ENCODE data around the gene OGFOD2.

The OGFOD2 gene

DNA sequence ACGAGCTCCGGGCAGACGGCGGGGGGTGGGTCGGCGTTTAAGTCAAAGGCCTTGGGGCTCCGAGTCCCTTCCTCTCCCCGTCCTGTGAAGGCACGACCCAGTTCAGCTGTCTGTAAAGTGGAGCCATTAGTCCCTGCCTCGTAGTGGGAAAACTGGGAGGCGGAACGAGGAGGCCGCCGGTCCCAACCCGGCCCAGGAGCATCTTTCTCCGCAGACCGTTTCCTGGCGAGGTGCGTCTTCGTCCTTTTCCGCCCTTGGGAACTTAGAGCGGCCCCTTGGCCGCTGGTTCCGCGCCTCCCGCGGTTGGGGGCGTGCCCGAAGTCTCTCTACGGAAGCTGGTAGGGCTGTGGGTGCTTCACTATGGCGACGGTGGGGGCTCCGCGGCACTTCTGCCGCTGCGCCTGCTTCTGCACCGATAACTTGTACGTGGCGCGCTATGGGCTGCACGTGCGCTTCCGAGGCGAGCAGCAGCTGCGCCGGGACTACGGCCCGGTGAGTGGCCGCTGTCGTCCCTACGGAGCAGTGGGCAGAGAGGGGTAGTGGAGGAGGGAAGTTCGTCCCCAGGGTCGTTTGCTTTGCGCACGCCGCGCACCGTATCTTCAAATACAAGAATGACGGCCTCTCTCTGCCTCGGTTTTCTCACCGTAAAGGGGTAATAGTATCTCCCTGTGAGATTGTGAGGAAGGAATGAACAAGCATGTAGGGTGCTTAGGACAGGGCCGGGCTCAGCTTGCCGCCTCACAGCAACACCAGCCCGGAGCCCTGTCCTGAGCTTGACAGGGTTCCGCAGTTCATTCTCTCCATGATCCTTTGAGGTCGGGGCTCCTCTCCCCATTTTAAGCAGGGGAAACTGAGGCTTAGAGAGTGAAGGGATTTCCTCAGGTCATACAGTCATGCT is at the start of gene OGFOD2:
Gene OGFOD2, plus strand, starts transcription at position 353 of the 898 bp plus-strand sequence. Its CDS starts 8 bp downstream, at position 361.
- peak; percentile 93 for DNase-seq (ENCODE audit: low spot score)
- in situ Hi-C loops (cut with MboI; ENCODE audit: low pct_unique_long_range_greater_than_20kb, low sequenced_read_pairs, unreplicated experiment): loop anchor here (25.0 kb wide), 1 partner anchor 338 kb away; no protein-coding TSS in a partner anchor
- TF ChIP-seq, protein P1, sequence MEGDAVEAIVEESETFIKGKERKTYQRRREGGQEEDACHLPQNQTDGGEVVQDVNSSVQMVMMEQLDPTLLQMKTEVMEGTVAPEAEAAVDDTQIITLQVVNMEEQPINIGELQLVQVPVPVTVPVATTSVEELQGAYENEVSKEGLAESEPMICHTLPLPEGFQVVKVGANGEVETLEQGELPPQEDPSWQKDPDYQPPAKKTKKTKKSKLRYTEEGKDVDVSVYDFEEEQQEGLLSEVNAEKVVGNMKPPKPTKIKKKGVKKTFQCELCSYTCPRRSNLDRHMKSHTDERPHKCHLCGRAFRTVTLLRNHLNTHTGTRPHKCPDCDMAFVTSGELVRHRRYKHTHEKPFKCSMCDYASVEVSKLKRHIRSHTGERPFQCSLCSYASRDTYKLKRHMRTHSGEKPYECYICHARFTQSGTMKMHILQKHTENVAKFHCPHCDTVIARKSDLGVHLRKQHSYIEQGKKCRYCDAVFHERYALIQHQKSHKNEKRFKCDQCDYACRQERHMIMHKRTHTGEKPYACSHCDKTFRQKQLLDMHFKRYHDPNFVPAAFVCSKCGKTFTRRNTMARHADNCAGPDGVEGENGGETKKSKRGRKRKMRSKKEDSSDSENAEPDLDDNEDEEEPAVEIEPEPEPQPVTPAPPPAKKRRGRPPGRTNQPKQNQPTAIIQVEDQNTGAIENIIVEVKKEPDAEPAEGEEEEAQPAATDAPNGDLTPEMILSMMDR (IDR thresholded peaks at IDR 0.05; ENCODE audit: extremely low read depth, insufficient read depth, missing control alignments): no peak

DNA sequence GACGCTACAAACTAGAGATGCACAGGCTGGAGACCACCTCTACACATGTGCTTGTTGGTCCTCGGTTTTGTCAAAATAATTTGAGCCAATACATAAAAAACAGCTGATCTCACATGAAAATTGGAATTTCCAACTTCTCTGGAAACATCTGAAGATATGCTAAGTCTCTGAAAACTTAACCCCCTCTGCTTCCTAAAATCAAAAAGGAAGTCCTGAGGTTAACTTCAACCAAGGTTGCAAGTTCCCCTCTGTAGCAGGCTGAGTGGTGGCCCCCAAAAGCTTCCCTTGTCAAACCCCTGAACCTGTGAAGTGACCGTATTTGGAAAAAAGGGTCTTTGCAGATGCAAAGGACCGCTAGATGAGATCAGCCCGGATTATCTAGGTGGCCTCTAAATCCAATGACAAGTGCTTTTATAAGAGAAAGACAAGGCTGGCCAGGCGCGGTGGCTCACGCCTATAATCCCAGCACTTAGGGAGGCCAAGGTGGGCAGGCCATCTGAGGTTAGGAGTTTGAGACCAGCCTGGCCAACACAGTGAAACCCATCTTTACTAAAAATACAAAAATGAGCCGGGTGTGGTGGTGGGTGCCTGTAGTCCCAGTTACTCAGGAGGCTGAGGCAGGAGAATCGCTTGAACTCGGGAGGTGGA is 47.2 kb upstream of the OGFOD2 start:
- TF ChIP-seq, protein P1 (IDR thresholded peaks at IDR 0.05; ENCODE audit: extremely low read depth, insufficient read depth, missing control alignments): no peak
- in situ Hi-C loops (cut with MboI; ENCODE audit: low pct_unique_long_range_greater_than_20kb, low sequenced_read_pairs, unreplicated experiment): no loop called here
- no peak for DNase-seq (ENCODE audit: low spot score)

DNA sequence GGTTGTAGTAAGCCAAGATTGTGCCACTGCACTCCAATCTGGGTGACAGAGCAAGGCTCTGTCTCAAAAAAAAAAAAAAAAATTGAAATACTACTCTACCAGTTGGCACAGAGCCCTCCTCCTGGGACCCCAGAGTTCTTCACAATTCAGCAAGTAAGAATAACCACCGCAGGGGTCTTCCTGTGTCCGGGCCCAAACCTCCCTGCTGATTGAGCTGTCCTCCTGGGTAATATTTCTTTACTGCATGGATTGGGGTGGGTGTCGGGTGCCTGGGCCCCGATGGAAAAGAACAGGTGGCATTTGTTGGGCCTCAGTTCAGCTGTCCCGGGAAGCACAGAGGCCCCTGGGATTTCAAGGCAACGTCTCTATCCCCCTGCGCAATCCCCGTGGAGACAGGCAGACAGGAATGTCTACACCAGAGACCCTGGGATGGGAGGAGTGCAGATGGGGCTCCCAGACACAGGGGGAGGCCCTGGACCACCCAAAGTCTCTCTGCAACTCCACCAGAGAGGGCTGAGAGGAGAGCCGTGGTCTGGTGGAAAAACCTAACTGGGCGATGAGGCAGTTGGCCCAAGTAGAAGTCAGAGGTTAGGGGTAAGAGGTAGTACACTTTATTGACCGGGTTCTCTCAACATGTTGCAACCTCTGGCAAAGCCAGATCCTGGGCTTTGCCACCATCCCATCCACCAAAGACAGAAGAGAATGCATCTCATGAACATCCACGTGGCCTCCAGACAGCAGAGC is 46.5 kb upstream of the OGFOD2 start:
- in situ Hi-C loops (cut with MboI; ENCODE audit: low pct_unique_long_range_greater_than_20kb, low sequenced_read_pairs, unreplicated experiment): no loop called here
- TF ChIP-seq, protein P1 (IDR thresholded peaks at IDR 0.05; ENCODE audit: extremely low read depth, insufficient read depth, missing control alignments): no peak
- no peak for DNase-seq (ENCODE audit: low spot score)

DNA sequence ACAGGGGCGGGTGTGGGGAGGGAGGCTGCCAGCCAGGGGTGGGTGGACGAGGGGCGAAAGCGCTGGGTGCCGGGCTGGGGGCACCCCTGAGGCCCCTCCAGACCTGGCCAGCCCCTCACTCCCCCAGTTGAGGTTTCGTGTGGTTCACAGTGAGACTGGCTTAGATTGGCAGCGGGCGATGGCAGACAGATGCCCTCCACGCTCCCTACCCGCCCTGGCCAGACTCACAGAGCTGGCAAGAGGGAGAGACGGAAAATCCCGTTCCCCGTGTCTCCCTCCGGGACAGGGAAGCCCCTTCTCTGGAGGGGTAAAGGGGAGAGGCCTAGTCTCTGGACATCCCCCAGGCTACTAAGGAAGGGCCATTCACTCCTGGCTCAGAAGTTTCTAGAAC is 45.9 kb upstream of the OGFOD2 start:
- in situ Hi-C loops (cut with MboI; ENCODE audit: low pct_unique_long_range_greater_than_20kb, low sequenced_read_pairs, unreplicated experiment): no loop called here
- no peak for DNase-seq (ENCODE audit: low spot score)
- TF ChIP-seq, protein P1 (IDR thresholded peaks at IDR 0.05; ENCODE audit: extremely low read depth, insufficient read depth, missing control alignments): no peak

DNA sequence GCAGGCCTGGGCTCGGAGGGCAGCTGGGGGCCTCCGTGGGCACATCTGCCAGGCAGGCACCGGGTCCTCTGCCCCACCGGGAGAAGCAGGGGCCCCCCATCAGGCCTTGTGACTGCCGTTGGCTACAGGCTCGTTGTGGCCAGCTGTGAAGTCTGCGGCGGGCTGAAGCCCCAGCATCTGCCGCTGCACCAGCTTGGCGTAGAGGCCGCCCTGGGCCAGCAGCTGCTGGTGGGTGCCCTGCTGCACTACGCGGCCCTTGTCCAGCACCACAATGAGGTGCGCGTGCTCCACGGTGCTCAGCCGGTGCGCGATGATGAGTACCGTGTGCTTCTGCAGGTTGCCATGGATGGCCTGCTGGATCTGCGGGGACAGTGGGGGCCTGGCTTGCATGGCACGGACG is 45.2 kb upstream of the OGFOD2 start:
- DNase-seq (ENCODE audit: low spot score): no peak

DNA sequence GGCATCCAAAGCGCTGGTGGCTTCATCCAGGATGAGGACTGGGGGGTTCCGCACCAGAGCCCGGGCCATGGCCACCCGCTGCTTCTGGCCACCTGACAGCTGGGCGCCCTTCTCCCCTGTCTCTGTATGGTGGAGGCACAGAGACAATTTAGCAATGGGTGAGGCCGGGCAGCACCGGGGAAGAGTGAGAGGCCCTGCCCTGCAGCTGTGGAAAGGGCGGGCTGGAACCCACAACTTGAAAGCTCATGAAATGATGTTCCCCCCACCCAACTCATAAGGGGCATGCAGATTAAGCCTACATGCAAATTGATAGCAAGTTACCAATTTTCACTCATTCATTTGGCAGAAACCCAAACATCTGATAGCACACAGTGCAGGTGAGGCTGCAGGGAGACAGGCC is 42.8 kb upstream of the OGFOD2 start:
- in situ Hi-C loops (cut with MboI; ENCODE audit: low pct_unique_long_range_greater_than_20kb, low sequenced_read_pairs, unreplicated experiment): no loop called here
- no peak for DNase-seq (ENCODE audit: low spot score)
- TF ChIP-seq, protein P1 (IDR thresholded peaks at IDR 0.05; ENCODE audit: extremely low read depth, insufficient read depth, missing control alignments): no peak

More for the DNA sequence above, 45.2 kb upstream of the OGFOD2 start:
- in situ Hi-C loops (cut with MboI; ENCODE audit: low pct_unique_long_range_greater_than_20kb, low sequenced_read_pairs, unreplicated experiment): no loop called here
- TF ChIP-seq, protein P1 (IDR thresholded peaks at IDR 0.05; ENCODE audit: extremely low read depth, insufficient read depth, missing control alignments): no peak
